Trophoblast cell (in vitro differentiated cells and primary cell): ENCODE results near the gene HTR3C.

ENCODE experiments used
- DNase-seq, 2 donors: peaks; one replicate each; pipeline ENCODE4 v3.0.0-alpha.2; 2016
- H2AFZ ChIP-seq: 2 replicates; pipeline ENCODE4 v1.6.1; 2013; ENCODE audit warnings: low read length, moderate library complexity, mild to moderate bottlenecking; ENCODE audit not compliant: insufficient read depth, poor library complexity
- H2AK5ac ChIP-seq: 2 replicates; pipeline ENCODE4 v1.6.1; 2013; ENCODE audit warnings: mild to moderate bottlenecking, low read length
- H2BK120ac ChIP-seq: 2 replicates; pipeline ENCODE4 v1.6.1; 2013; ENCODE audit warnings: low read length, mild to moderate bottlenecking, moderate library complexity; ENCODE audit not compliant: insufficient read depth, poor library complexity
- H2BK12ac ChIP-seq: 2 replicates; pipeline ENCODE4 v1.6.1; 2013; ENCODE audit warnings: mild to moderate bottlenecking, low read length, moderate library complexity
- H2BK5ac ChIP-seq: 2 replicates; pipeline ENCODE4 v1.6.1; 2013; ENCODE audit warnings: low read length, low read depth, moderate library complexity, mild to moderate bottlenecking; ENCODE audit not compliant: poor library complexity
- H3K14ac ChIP-seq: 2 replicates; pipeline ENCODE4 v1.6.1; 2013; ENCODE audit warnings: mild to moderate bottlenecking, low read length
- H3K18ac ChIP-seq: 2 replicates; pipeline ENCODE4 v1.6.1; 2013; ENCODE audit warnings: mild to moderate bottlenecking, low read length
- H3K23ac ChIP-seq: 2 replicates; pipeline ENCODE4 v1.6.1; 2013; ENCODE audit warnings: low read length
- H3K27ac ChIP-seq: 2 replicates; pipeline ENCODE4 v1.5.1; 2013; ENCODE audit warnings: low read depth, mild to moderate bottlenecking, inconsistent platforms, low read length, moderate library complexity
- H3K27me3 ChIP-seq: 2 replicates; pipeline ENCODE4 v1.6.1; 2013; ENCODE audit warnings: inconsistent platforms, mild to moderate bottlenecking, low read length, moderate library complexity; ENCODE audit not compliant: insufficient read depth
- H3K36me3 ChIP-seq, 2 experiments: 1 replicate in 1 of 2; 2 replicates in 1 of 2; pipeline ENCODE4 v1.6.1; 2013; ENCODE audit warnings: low read length in 2 of 2, mild to moderate bottlenecking in 2 of 2, moderate library complexity in 1 of 2; ENCODE audit not compliant: insufficient read depth in 2 of 2, control insufficient read depth in 1 of 2
- H3K4ac ChIP-seq: 2 replicates; pipeline ENCODE4 v1.6.1; 2013; ENCODE audit warnings: low read depth, mild to moderate bottlenecking, low read length, moderate library complexity
- H3K4me1 ChIP-seq, 2 experiments: 1 replicate in 1 of 2; 2 replicates in 1 of 2; pipeline ENCODE4 v1.6.1; 2013; ENCODE audit warnings: low read length in 2 of 2, mild to moderate bottlenecking in 2 of 2, moderate library complexity in 1 of 2; ENCODE audit not compliant: insufficient read depth in 2 of 2, control insufficient read depth in 1 of 2
- H3K4me2 ChIP-seq: 2 replicates; pipeline ENCODE4 v1.6.1; 2013; ENCODE audit warnings: inconsistent platforms, mild to moderate bottlenecking, low read length, moderate library complexity
- H3K4me3 ChIP-seq: 2 replicates; pipeline ENCODE4 v1.5.1; 2013; ENCODE audit warnings: mild to moderate bottlenecking, low read depth, low read length, inconsistent platforms
- H3K79me1 ChIP-seq: one replicate; pipeline ENCODE4 v1.6.1; 2013; ENCODE audit warnings: low read length
- H3K79me2 ChIP-seq: 2 replicates; pipeline ENCODE4 v1.6.1; 2013; ENCODE audit warnings: low read length, mild to moderate bottlenecking; ENCODE audit not compliant: control insufficient read depth, insufficient read depth, poor library complexity
- H3K9ac ChIP-seq: 2 replicates; pipeline ENCODE4 v1.6.1; 2013; ENCODE audit warnings: mild to moderate bottlenecking, low read length
- H3K9me3 ChIP-seq: 2 replicates; pipeline ENCODE4 v1.6.1; 2013; ENCODE audit warnings: low read depth, mild to moderate bottlenecking, control low read depth, inconsistent platforms, low read length; ENCODE audit not compliant: insufficient read depth
- H4K12ac ChIP-seq: 2 replicates; pipeline ENCODE4 v1.6.1; 2013; ENCODE audit warnings: low read depth, mild to moderate bottlenecking, low read length, moderate library complexity
- H4K8ac ChIP-seq: 2 replicates; pipeline ENCODE4 v1.6.1; 2013; ENCODE audit warnings: low read depth, mild to moderate bottlenecking, low read length, moderate library complexity
- H4K91ac ChIP-seq: one replicate; pipeline ENCODE4 v1.6.1; 2013; ENCODE audit warnings: low read depth, mild to moderate bottlenecking, low read length, moderate library complexity
- WGBS: extraction: QIAGEN DNeasy Blood & Tissue Kit; methylation state at CpG from one replicate; pipeline ENCODE4 v1.1.7; 2013; ENCODE audit warnings: missing lambda C conversion rate; ENCODE audit not compliant: insufficient read length, insufficient coverage; ENCODE audit errors: extremely low coverage; 5-methylcytosine and 5-hydroxymethylcytosine counted together

HTR3C gene

GRCh38 chr3:184029443-184029842 lies 23.4 kb upstream of the HTR3C start:
- Histone ChIP-seq H2AFZ (no peak overlapping the region), H3K79me2 (no peaks in the 10 kb centered on the region), H3K4me3 (no peak overlapping the region), H4K91ac (no peak overlapping the region), H2BK12ac (no peak overlapping the region), H3K27me3 (no peaks in the 10 kb centered on the region), H3K9me3 (no peaks in the 10 kb centered on the region), H2BK120ac (no peak overlapping the region), H4K8ac (no peak overlapping the region), H3K79me1 (no peaks in the 10 kb centered on the region), H3K23ac (no peak overlapping the region), H2AK5ac (no peak overlapping the region), H3K14ac (no peak overlapping the region), H3K4ac (no peak overlapping the region), H3K9ac (no peak overlapping the region), H2BK5ac (no peak overlapping the region), H3K4me1 (no peaks in the 10 kb centered on the region), H3K4me2 (no peak overlapping the region), H3K27ac (no peak overlapping the region), H4K12ac (no peak overlapping the region), H3K36me3 (no peaks in the 10 kb centered on the region), H3K18ac (no peak overlapping the region)
- DNase-seq, result no peak
- WGBS, result no CpG with 5 or more reads among the region's 2 CpGs

GRCh38 chr3:184030536-184030935 lies 22.3 kb upstream of the HTR3C start:
- WGBS, result no CpG with 5 or more reads among the region's 3 CpGs

GRCh38 chr3:184031187-184031792 lies 21.6 kb upstream of the HTR3C start, which contains the start of gene HTR3D:
HTR3D (plus strand) TSS chr3:184031742; CDS start chr3:184031742, 0 bp downstream.
- Histone ChIP-seq H3K4me3 (no peak within 1 kb of the TSS), H2BK12ac (no peak within 1 kb of the TSS), H4K8ac (no peak within 1 kb of the TSS), H3K36me3 (no peaks in the 10 kb centered on the region), H3K27ac (no peak within 1 kb of the TSS), H3K9me3 (no peaks in the 10 kb centered on the region), H4K91ac (no peak within 1 kb of the TSS), H3K27me3 (no peaks in the 10 kb centered on the region), H3K23ac (no peak within 1 kb of the TSS), H3K9ac (no peak within 1 kb of the TSS), H3K18ac (no peak within 1 kb of the TSS), H2AFZ (no peak within 1 kb of the TSS), H3K4ac (no peak within 1 kb of the TSS), H4K12ac (no peak within 1 kb of the TSS), H2BK5ac (no peak within 1 kb of the TSS), H3K14ac (no peak within 1 kb of the TSS), H2AK5ac (no peak within 1 kb of the TSS), H2BK120ac (no peak within 1 kb of the TSS), H3K4me2 (no peak within 1 kb of the TSS), H3K4me1 (no peaks in the 10 kb centered on the region), H3K79me2 (no peaks in the 10 kb centered on the region), H3K79me1 (no peaks in the 10 kb centered on the region)
- WGBS, result no CpG with 5 or more reads among the region's 4 CpGs
- peak; percentile 6 to 48 for DNase-seq

More at GRCh38 chr3:184030536-184030935, 22.3 kb upstream of the HTR3C start:
- Histone ChIP-seq H2BK5ac (no peak overlapping the region), H3K79me1 (no peaks in the 10 kb centered on the region), H2BK12ac (no peak overlapping the region), H3K79me2 (no peaks in the 10 kb centered on the region), H3K36me3 (no peaks in the 10 kb centered on the region), H4K12ac (no peak overlapping the region), H3K4me1 (no peaks in the 10 kb centered on the region), H3K9me3 (no peaks in the 10 kb centered on the region), H4K91ac (no peak overlapping the region), H3K14ac (no peak overlapping the region), H3K4me3 (no peak overlapping the region), H3K18ac (no peak overlapping the region), H2AFZ (no peak overlapping the region), H3K4ac (no peak overlapping the region), H3K27me3 (no peaks in the 10 kb centered on the region), H2BK120ac (no peak overlapping the region), H2AK5ac (no peak overlapping the region), H3K27ac (no peak overlapping the region), H3K23ac (no peak overlapping the region), H3K9ac (no peak overlapping the region), H4K8ac (no peak overlapping the region), H3K4me2 (no peak overlapping the region)
- DNase-seq, result no peak

GRCh38 chr3:184037816-184038215 lies 15.0 kb upstream of the HTR3C start:
- no peak overlapping the region for H3K18ac ChIP-seq
- no peak overlapping the region for H2BK120ac ChIP-seq
- no peak overlapping the region for H3K4ac ChIP-seq
- no peak overlapping the region for H3K14ac ChIP-seq
- H3K4me3 ChIP-seq, result no peak overlapping the region
- no peak overlapping the region for H3K23ac ChIP-seq
- no peak overlapping the region for H2AK5ac ChIP-seq
- WGBS, result no CpG with 5 or more reads among the region's 7 CpGs
- no peaks in the 10 kb centered on the region for H3K36me3 ChIP-seq
- no peak overlapping the region for H2BK5ac ChIP-seq
- DNase-seq, result peak in 1 of 2 donors; percentile 21
- H3K27me3 ChIP-seq, result no peaks in the 10 kb centered on the region
- H3K4me2 ChIP-seq, result no peak overlapping the region
- H3K9me3 ChIP-seq, result peaks cover 2% of the 10 kb centered on the region
- no peaks in the 10 kb centered on the region for H3K79me2 ChIP-seq
- no peak overlapping the region for H3K9ac ChIP-seq
- no peak overlapping the region for H4K12ac ChIP-seq
- no peak overlapping the region for H3K27ac ChIP-seq
- H4K8ac ChIP-seq, result no peak overlapping the region
- no peak overlapping the region for H2BK12ac ChIP-seq
- no peak overlapping the region for H2AFZ ChIP-seq
- no peaks in the 10 kb centered on the region for H3K79me1 ChIP-seq
- no peaks in the 10 kb centered on the region for H3K4me1 ChIP-seq
- no peak overlapping the region for H4K91ac ChIP-seq
